Colonic mucosa (tissue), 4 donors: ENCODE data around the gene SENP2. TPM values are rescaled to one million over a fixed set of nuclear protein-coding genes. Genes with fewer than 3 reads are reported as not detected.

Experiments used
- DNase-seq: peaks from one replicate; pipeline ENCODE4 v3.0.0-alpha.2; 2020
- H3K27ac ChIP-seq: fragments of 200-600 bp; one replicate; pipeline ENCODE4 v1.8.0; 2021
- H3K27me3 ChIP-seq: fragments of 200-600 bp; one replicate; pipeline ENCODE4 v1.8.0; 2021
- H3K36me3 ChIP-seq: fragments of 200-600 bp; one replicate; pipeline ENCODE4 v1.8.0; 2021
- H3K4me1 ChIP-seq: fragments of 200-600 bp; one replicate; pipeline ENCODE4 v1.8.0; 2021; ENCODE audit warnings: mild to moderate bottlenecking
- H3K4me3 ChIP-seq: fragments of 200-600 bp; one replicate; pipeline ENCODE4 v1.8.0; 2021
- H3K9ac ChIP-seq, 2 donors: one replicate each; pipeline ENCODE4 v1.7.0; 2013; ENCODE audit warnings: control low read depth in 2 of 2, low read depth in 2 of 2, low read length in 2 of 2
- H3K9me3 ChIP-seq: fragments of 200-600 bp; one replicate; pipeline ENCODE4 v1.8.0; 2021
- intact Hi-C: fragments of 100-400 bp; cut with DNase I; formaldehyde crosslinking; loops from one replicate; pipeline ENCODE4 v1.14.1; 2022
- total RNA-seq, 2 donors: library from RNA; stranded (reverse); fragmentation: NEBNext Ultra II Directional in 1 of 2; extraction: Animal tissue kit (Norgen Biotek cat#: 25700) in 1 of 2; gene quantifications; one replicate each; pipeline ENCODE4 v1.2.1, GENCODE V29; 2021
- TF ChIP-seq, protein P1 (sequence below): fragments of 200-600 bp; IDR thresholded peaks from one replicate; pipeline ENCODE4 v1.8.0; 2022; ENCODE audit warnings: antibody characterized with exemption, mild to moderate bottlenecking
- donor health status: healthy.
- donor health status: DM: no; HTN: no; CAD: no.
- donor health status: DM: no; HTN: no; CAD: no.

SENP2 gene
- total RNA-seq: 10 to 100 TPM; 28.6 to 30.3 TPM

DNA sequence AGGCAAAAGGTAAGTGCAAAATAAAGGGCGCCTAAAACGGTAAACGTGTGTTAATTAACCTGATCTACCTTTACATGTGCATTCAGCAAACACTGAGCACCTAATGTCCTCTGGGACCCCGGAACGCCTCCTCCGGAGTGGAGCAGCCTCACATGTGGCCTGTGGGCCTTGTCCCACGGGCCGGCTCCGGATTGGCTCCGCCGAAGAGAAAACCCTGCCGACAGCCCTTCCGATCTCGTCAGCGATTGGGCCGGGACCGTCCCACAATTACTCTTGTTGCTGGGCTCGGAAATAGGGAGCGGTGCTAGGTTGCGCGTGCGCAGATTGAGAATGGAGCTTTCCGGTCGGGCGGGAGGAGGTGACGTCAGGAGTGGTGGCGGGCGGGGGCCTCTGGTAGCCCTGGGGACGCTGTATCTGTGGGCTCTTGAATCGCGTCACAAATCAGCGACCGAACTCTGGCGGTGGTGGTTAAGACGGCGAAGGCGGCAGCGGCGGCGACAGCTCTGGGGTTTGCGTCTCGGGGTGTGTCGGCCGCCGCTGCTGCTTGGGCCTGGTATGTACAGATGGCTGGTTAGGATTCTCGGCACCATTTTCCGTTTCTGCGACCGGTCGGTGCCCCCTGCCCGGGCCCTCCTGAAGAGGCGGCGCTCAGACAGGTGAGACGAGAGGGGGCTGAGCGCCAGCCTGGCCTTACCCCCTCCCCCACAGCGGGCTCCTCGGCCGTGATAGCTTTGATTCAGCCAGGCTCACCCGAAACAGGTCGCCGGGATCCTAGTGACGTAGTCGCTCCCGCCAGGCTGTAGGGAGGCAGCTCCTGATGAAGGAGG is at the start of gene SENP2:
Gene SENP2 (plus strand): TSS at position 437 of the 827 bp plus-strand sequence. CDS start 119 bp downstream, at position 556.
- Histone ChIP-seq H3K27me3 (no peaks in the 10 kb centered on the region), H3K27ac (peak within 1 kb of the TSS; percentile 92), H3K9me3 (no peaks in the 10 kb centered on the region), H3K9ac (peak within 1 kb of the TSS; percentile 72 to 97), H3K4me3 (peak within 1 kb of the TSS; percentile 96), H3K4me1 (peaks cover 13% of the 10 kb centered on the region), H3K36me3 (no peaks in the 10 kb centered on the region)
- DNase-seq: peak; percentile 99
- intact Hi-C loops: no loop called here
- TF ChIP-seq, protein P1, sequence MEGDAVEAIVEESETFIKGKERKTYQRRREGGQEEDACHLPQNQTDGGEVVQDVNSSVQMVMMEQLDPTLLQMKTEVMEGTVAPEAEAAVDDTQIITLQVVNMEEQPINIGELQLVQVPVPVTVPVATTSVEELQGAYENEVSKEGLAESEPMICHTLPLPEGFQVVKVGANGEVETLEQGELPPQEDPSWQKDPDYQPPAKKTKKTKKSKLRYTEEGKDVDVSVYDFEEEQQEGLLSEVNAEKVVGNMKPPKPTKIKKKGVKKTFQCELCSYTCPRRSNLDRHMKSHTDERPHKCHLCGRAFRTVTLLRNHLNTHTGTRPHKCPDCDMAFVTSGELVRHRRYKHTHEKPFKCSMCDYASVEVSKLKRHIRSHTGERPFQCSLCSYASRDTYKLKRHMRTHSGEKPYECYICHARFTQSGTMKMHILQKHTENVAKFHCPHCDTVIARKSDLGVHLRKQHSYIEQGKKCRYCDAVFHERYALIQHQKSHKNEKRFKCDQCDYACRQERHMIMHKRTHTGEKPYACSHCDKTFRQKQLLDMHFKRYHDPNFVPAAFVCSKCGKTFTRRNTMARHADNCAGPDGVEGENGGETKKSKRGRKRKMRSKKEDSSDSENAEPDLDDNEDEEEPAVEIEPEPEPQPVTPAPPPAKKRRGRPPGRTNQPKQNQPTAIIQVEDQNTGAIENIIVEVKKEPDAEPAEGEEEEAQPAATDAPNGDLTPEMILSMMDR: no peak

DNA sequence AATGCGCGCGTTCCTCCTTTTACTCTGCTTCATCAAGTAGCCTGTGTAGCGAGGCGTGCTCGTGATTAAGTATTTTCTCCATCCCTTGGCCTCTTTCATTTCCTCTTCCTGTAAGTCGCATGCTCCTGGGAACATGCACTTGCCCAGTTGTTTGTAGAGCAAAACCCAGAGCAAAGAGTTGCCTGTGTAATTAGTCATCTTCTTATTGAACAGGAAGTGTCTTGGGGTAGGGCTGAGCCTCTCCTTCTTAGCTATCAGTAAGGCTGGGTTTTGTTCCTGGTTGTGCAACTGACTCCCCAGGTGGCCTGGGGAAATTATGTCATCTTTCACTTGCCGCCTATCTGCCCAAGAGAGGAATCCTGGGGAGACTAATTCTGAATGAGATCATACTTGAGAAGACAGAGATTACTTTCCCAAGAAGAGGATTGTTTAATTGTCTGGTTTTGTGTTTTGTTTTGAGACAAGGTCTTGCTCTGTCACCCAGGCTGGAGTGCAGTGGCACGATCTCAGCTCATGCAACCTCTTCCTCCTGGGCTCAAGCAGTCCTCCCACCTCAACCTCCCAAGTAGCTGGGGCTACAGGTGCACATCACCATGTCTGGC is 48.6 kb upstream of the SENP2 start:
- no peaks in the 10 kb centered on the region for H3K27me3 ChIP-seq
- TF ChIP-seq, protein P1: no peak
- no peaks in the 10 kb centered on the region for H3K36me3 ChIP-seq
- peak overlapping the region in 1 of 2 donors; percentile 62 for H3K9ac ChIP-seq
- H3K27ac ChIP-seq: peak overlapping the region; percentile 71
- no peak overlapping the region for H3K4me3 ChIP-seq
- no peaks in the 10 kb centered on the region for H3K9me3 ChIP-seq
- intact Hi-C loops: no loop called here
- DNase-seq: peak; percentile 77
- peaks cover 6% of the 10 kb centered on the region for H3K4me1 ChIP-seq

DNA sequence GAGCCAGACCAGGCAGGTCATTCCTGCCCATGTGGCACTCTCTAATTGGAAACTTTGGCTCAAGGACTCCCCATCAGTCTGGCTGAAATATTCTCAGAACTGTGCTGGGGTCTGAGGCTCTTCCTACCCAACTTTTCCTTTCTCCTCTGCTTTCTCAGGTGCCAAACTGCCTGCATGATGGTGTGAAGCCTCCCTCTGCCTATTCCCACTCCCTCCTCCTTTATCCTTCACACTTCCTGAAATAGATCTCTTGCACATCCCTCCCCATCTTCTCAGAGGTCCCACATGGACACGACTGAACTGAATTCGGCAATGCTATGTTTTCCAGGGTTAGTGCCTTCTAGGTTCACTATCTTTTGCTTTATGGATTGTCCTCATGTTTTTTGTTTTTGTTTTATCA is 46.2 kb upstream of the SENP2 start:
- H3K27me3 ChIP-seq: no peaks in the 10 kb centered on the region
- H3K9ac ChIP-seq: no peak overlapping the region
- DNase-seq: no peak
- H3K27ac ChIP-seq: peak overlapping the region; percentile 7
- H3K4me1 ChIP-seq: peaks cover 6% of the 10 kb centered on the region
- intact Hi-C loops: no loop called here
- TF ChIP-seq, protein P1: no peak
- H3K4me3 ChIP-seq: no peak overlapping the region
- no peaks in the 10 kb centered on the region for H3K36me3 ChIP-seq
- H3K9me3 ChIP-seq: no peaks in the 10 kb centered on the region

DNA sequence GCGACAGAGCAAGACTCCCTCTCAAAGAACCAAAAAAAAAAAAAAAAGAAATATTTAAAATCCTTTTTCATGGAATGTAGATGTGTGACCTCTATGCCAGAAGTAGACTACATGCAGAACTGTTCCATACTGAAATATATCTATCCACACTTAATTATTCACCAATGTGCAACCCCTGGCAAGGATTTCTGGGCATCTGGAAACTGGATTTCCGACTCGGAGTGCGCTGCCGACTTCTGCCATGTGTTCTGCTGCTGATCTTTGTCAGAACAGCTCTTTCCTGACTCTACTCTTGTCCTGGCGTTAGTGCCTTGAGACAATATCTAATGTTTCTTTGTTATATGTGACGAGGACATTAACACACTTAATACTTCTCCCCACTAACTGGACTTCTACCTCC is 45.4 kb upstream of the SENP2 start:
- H3K9me3 ChIP-seq: no peaks in the 10 kb centered on the region
- no peak overlapping the region for H3K27ac ChIP-seq
- TF ChIP-seq, protein P1: no peak
- no peak overlapping the region for H3K9ac ChIP-seq
- H3K4me3 ChIP-seq: no peak overlapping the region
- H3K36me3 ChIP-seq: no peaks in the 10 kb centered on the region
- intact Hi-C loops: no loop called here
- no peak for DNase-seq
- no peaks in the 10 kb centered on the region for H3K27me3 ChIP-seq
- peaks cover 6% of the 10 kb centered on the region for H3K4me1 ChIP-seq

DNA sequence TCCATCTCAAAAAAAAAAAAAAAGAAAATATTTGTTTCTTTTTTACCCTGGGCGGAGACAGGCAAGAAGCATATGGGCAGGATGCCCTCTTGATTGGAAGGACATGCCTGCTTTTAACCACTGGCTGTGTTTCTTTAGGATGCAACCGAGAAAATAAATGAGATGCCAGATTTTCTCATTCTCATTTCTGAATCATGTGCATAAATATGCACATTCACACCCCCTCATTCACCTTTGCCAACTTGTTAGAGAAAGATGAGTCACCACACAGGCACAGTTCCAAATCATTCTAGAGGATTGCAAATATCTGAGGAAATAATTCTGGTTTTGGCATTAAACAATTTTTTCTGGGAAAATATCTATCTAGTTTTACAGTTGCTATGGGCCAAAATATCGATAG is 37.0 kb upstream of the SENP2 start:
- DNase-seq: peak; percentile 78
- Histone ChIP-seq H3K4me1 (no peaks in the 10 kb centered on the region), H3K9me3 (no peaks in the 10 kb centered on the region), H3K27ac (peak overlapping the region; percentile 28), H3K36me3 (no peaks in the 10 kb centered on the region), H3K4me3 (no peak overlapping the region), H3K9ac (no peak overlapping the region), H3K27me3 (no peaks in the 10 kb centered on the region)
- intact Hi-C loops: no loop called here
- TF ChIP-seq, protein P1: no peak
